Osteoblast (primary cell): ENCODE results near the gene DNAJC6. TPM values are rescaled to one million over a fixed set of nuclear protein-coding genes. Genes with fewer than 3 reads are reported as not detected.

Experiments used
- DNase-seq: peaks from one replicate; pipeline ENCODE4 v3.0.0; 2011; ENCODE audit warnings: low spot score, mixed read lengths; ENCODE audit not compliant: insufficient read length; ENCODE audit errors: missing footprints
- H2AFZ ChIP-seq: 2 replicates; pipeline ENCODE4 v1.6.0; 2011; ENCODE audit warnings: mild to moderate bottlenecking, low read length
- H3K27ac ChIP-seq: 2 replicates; pipeline ENCODE4 v1.5.1; 2011; ENCODE audit warnings: mild to moderate bottlenecking, low read depth, low read length, moderate library complexity
- H3K27me3 ChIP-seq: 2 replicates; pipeline ENCODE4 v1.6.0; 2012; ENCODE audit warnings: mild to moderate bottlenecking, control low read depth, inconsistent platforms, low read length, moderate library complexity; ENCODE audit not compliant: insufficient read depth
- H3K36me3 ChIP-seq: 2 replicates; pipeline ENCODE4 v1.5.1; 2011; ENCODE audit warnings: mild to moderate bottlenecking, low read length, control low read depth, moderate library complexity; ENCODE audit not compliant: insufficient read depth
- H3K4me1 ChIP-seq: 2 replicates; pipeline ENCODE4 v1.5.1; 2011; ENCODE audit warnings: mild to moderate bottlenecking, low read length, control low read depth, moderate library complexity; ENCODE audit not compliant: insufficient read depth
- H3K4me2 ChIP-seq: 2 replicates; pipeline ENCODE4 v1.6.0; 2011; ENCODE audit warnings: mild to moderate bottlenecking, low read length; ENCODE audit not compliant: insufficient read depth
- H3K4me3 ChIP-seq: fragments of 200-600 bp; sonication (generic); 3 replicates; pipeline ENCODE4 v1.5.1; 2012; ENCODE audit warnings: mild to moderate bottlenecking, low read length, inconsistent platforms; ENCODE audit not compliant: insufficient read depth
- H3K79me2 ChIP-seq: 2 replicates; pipeline ENCODE4 v1.6.0; 2012; ENCODE audit warnings: mild to moderate bottlenecking, low read length, control low read depth, inconsistent platforms; ENCODE audit not compliant: insufficient read depth
- H3K9me3 ChIP-seq: 2 replicates; pipeline ENCODE4 v1.5.1; 2011; ENCODE audit warnings: low read depth, low read length, control low read depth
- H4K20me1 ChIP-seq: 2 replicates; pipeline ENCODE4 v1.6.0; 2012; ENCODE audit warnings: mild to moderate bottlenecking, low read length, control low read depth; ENCODE audit not compliant: insufficient read depth
- CTCF ChIP-seq: IDR thresholded peaks from 2 replicates; pipeline ENCODE4 v1.5.1; 2011; ENCODE audit warnings: mild to moderate bottlenecking, low read depth, low read length, moderate library complexity; ENCODE audit errors: extremely low read depth
- total RNA-seq: library from RNA; depleted of rRNA; stranded (reverse); fragments of >200 nt; gene quantifications from 2 replicates; pipeline ENCODE4 v1.2.3, GENCODE V29; 2012

The DNAJC6 gene
- total RNA-seq, 1 donor = 10.5 TPM

- no peak overlapping the region for H3K4me2 ChIP-seq
- no peaks in the 10 kb centered on the region for H4K20me1 ChIP-seq
- no peak overlapping the region for H2AFZ ChIP-seq
- H3K4me1 ChIP-seq = peaks cover 8% of the 10 kb centered on the region
- TF ChIP-seq CTCF = no peak
- H3K27ac ChIP-seq = no peak overlapping the region
- no peaks in the 10 kb centered on the region for H3K79me2 ChIP-seq
- no peaks in the 10 kb centered on the region for H3K27me3 ChIP-seq
- no peaks in the 10 kb centered on the region for H3K9me3 ChIP-seq
- no peaks in the 10 kb centered on the region for H3K36me3 ChIP-seq
- no peak overlapping the region for H3K4me3 ChIP-seq
- DNase-seq = no peak
These were observed 133.1 kb downstream of the DNAJC6 start for GRCh38 chr1:65442442-65442841.

- DNase-seq = no peak
- H3K27me3 ChIP-seq = no peaks in the 10 kb centered on the region
- no peaks in the 10 kb centered on the region for H4K20me1 ChIP-seq
- no peaks in the 10 kb centered on the region for H3K36me3 ChIP-seq
- H3K9me3 ChIP-seq = no peaks in the 10 kb centered on the region
- H3K4me3 ChIP-seq = no peak overlapping the region
- TF ChIP-seq CTCF = no peak
- H3K27ac ChIP-seq = no peak overlapping the region
- peaks cover 8% of the 10 kb centered on the region for H3K4me1 ChIP-seq
- no peaks in the 10 kb centered on the region for H3K79me2 ChIP-seq
- no peak overlapping the region for H2AFZ ChIP-seq
- no peak overlapping the region for H3K4me2 ChIP-seq
These were observed 134.3 kb downstream of the DNAJC6 start for GRCh38 chr1:65443647-65444046.

- Histone ChIP-seq H3K4me3 (no peak overlapping the region), H3K36me3 (no peaks in the 10 kb centered on the region), H3K27me3 (no peaks in the 10 kb centered on the region), H4K20me1 (no peaks in the 10 kb centered on the region), H2AFZ (no peak overlapping the region), H3K27ac (no peak overlapping the region), H3K79me2 (no peaks in the 10 kb centered on the region), H3K4me1 (peaks cover 8% of the 10 kb centered on the region), H3K4me2 (no peak overlapping the region), H3K9me3 (no peaks in the 10 kb centered on the region)
- TF ChIP-seq CTCF = no peak
- no peak for DNase-seq
These were observed 134.8 kb downstream of the DNAJC6 start for GRCh38 chr1:65444128-65444640.

- Histone ChIP-seq H3K36me3 (no peaks in the 10 kb centered on the region), H3K9me3 (no peaks in the 10 kb centered on the region), H3K4me3 (no peak overlapping the region), H3K27me3 (no peaks in the 10 kb centered on the region), H3K27ac (no peak overlapping the region), H3K79me2 (no peaks in the 10 kb centered on the region), H4K20me1 (no peaks in the 10 kb centered on the region), H2AFZ (no peak overlapping the region), H3K4me1 (peaks cover 4% of the 10 kb centered on the region), H3K4me2 (no peak overlapping the region)
- no peak for DNase-seq
- no peak for TF ChIP-seq CTCF
These were observed 136.5 kb downstream of the DNAJC6 start for GRCh38 chr1:65445837-65446236.
